ENCODE data around the gene DOCK10. TPM values are rescaled to one million over a fixed set of nuclear protein-coding genes. Genes with fewer than 3 reads are reported as not detected.

DOCK10 gene
- total and polyA plus RNA-seq, 2 donors (not counting 1 experiment from before 2014, with no cell fraction given), result 49.5 to 139 TPM

- CTCF ChIA-PET, result no interaction called here
- no peak overlapping the region for H3K4me3 ChIP-seq (ENCODE audit: control extremely low read depth in 1 of 5, extremely low read depth in 1 of 5, insufficient read depth in 1 of 5, low read depth in 2 of 5, low read length in 4 of 5)
- Mint-ChIP-seq H3K27me3 (peaks cover 17% of the 10 kb centered on the region), H3K4me1 (no peaks in the 10 kb centered on the region), H3K4me3 (no peak overlapping the region), H3K9me3 (ENCODE audit: insufficient read depth) (no peaks in the 10 kb centered on the region), H3K27ac (no peak overlapping the region)
- WGBS (ENCODE audit: insufficient coverage), result 83% methylated on average over 3 of the region's 3 CpGs
- no peak overlapping the region for H3K4me2 ChIP-seq (replicated peaks; ENCODE audit: low read depth, low read length, poor library complexity, severe bottlenecking)
- intact Hi-C loops (cut with micrococcal nuclease), result no loop called here
- H2AFZ ChIP-seq (ENCODE audit: insufficient read depth, low read depth, low read length, poor library complexity, severe bottlenecking), result no peak overlapping the region
- DNase-seq, result no peak
- no peak for TF ChIP-seq EZH2 (IDR thresholded peaks at IDR 0.05; ENCODE audit: borderline replicate concordance, insufficient read depth, low read depth, low read length, poor library complexity, severe bottlenecking)
- no peak for TF ChIP-seq CTCF (IDR thresholded peaks at IDR 0.05)
- no peaks in the 10 kb centered on the region for H3K79me2 ChIP-seq (ENCODE audit: control insufficient read depth, insufficient read depth, low read length)
- H3K9ac ChIP-seq (ENCODE audit: low read length), result no peak overlapping the region
- H3K27me3 ChIP-seq (replicated peaks in 1 of 4; ENCODE audit: control extremely low read depth in 1 of 4, control insufficient read depth in 3 of 4, insufficient read depth in 4 of 4, low read length in 3 of 4), result no peaks in the 10 kb centered on the region
- H3K4me1 ChIP-seq (ENCODE audit: control insufficient read depth in 2 of 2, insufficient read depth in 2 of 2, low read length in 2 of 2), result no peaks in the 10 kb centered on the region
- H3K9me3 ChIP-seq (ENCODE audit: control extremely low read depth in 1 of 3, control insufficient read depth in 2 of 3, insufficient read depth in 1 of 3, low read length in 2 of 3), result no peaks in the 10 kb centered on the region
- POLR2A ChIA-PET, result no interaction called here
- ATAC-seq (ENCODE audit: low read depth), result no peak
- H4K20me1 ChIP-seq (ENCODE audit: control insufficient read depth, insufficient read depth, low read length, poor library complexity, severe bottlenecking), result no peaks in the 10 kb centered on the region
- H3K27ac ChIP-seq (ENCODE audit: low read length in 2 of 2), result no peak overlapping the region
- H3K36me3 ChIP-seq (replicated peaks in 1 of 2; ENCODE audit: control extremely low read depth in 1 of 2, control insufficient read depth in 1 of 2, extremely low read depth in 1 of 2, insufficient read depth in 2 of 2, low read length in 1 of 2), result no peaks in the 10 kb centered on the region
Observed at GRCh38 chr2:225083276-225083675, 41.0 kb upstream of the DOCK10 start.

- no peaks in the 10 kb centered on the region for H3K4me1 ChIP-seq (ENCODE audit: control insufficient read depth in 2 of 2, insufficient read depth in 2 of 2, low read length in 2 of 2)
- H3K27me3 ChIP-seq (replicated peaks in 1 of 4; ENCODE audit: control extremely low read depth in 1 of 4, control insufficient read depth in 3 of 4, insufficient read depth in 4 of 4, low read length in 3 of 4), result no peaks in the 10 kb centered on the region
- POLR2A ChIA-PET, result no interaction called here
- H3K9me3 Mint-ChIP-seq (ENCODE audit: insufficient read depth), result no peaks in the 10 kb centered on the region
- no peak overlapping the region for H3K4me3 ChIP-seq (ENCODE audit: control extremely low read depth in 1 of 5, extremely low read depth in 1 of 5, insufficient read depth in 1 of 5, low read depth in 2 of 5, low read length in 4 of 5)
- H3K4me1 Mint-ChIP-seq, result no peaks in the 10 kb centered on the region
- H3K9ac ChIP-seq (ENCODE audit: low read length), result no peak overlapping the region
- DNase-seq (no peak), ATAC-seq (ENCODE audit: low read depth) (no peak)
- no peak overlapping the region for H3K4me2 ChIP-seq (replicated peaks; ENCODE audit: low read depth, low read length, poor library complexity, severe bottlenecking)
- intact Hi-C loops (cut with micrococcal nuclease), result no loop called here
- no peaks in the 10 kb centered on the region for H4K20me1 ChIP-seq (ENCODE audit: control insufficient read depth, insufficient read depth, low read length, poor library complexity, severe bottlenecking)
- TF ChIP-seq EZH2 (IDR thresholded peaks at IDR 0.05; ENCODE audit: borderline replicate concordance, insufficient read depth, low read depth, low read length, poor library complexity, severe bottlenecking) (no peak), CTCF (IDR thresholded peaks at IDR 0.05) (no peak)
- CTCF ChIA-PET, result no interaction called here
- no peaks in the 10 kb centered on the region for H3K36me3 ChIP-seq (replicated peaks in 1 of 2; ENCODE audit: control extremely low read depth in 1 of 2, control insufficient read depth in 1 of 2, extremely low read depth in 1 of 2, insufficient read depth in 2 of 2, low read length in 1 of 2)
- H3K27ac ChIP-seq (ENCODE audit: low read length in 2 of 2), result no peak overlapping the region
- no peaks in the 10 kb centered on the region for H3K79me2 ChIP-seq (ENCODE audit: control insufficient read depth, insufficient read depth, low read length)
- no peak overlapping the region for H2AFZ ChIP-seq (ENCODE audit: insufficient read depth, low read depth, low read length, poor library complexity, severe bottlenecking)
- H3K9me3 ChIP-seq (ENCODE audit: control extremely low read depth in 1 of 3, control insufficient read depth in 2 of 3, insufficient read depth in 1 of 3, low read length in 2 of 3), result no peaks in the 10 kb centered on the region
- H3K4me3 Mint-ChIP-seq, result no peak overlapping the region
- no peak overlapping the region for H3K27ac Mint-ChIP-seq
- peaks cover 20% of the 10 kb centered on the region for H3K27me3 Mint-ChIP-seq
Observed at GRCh38 chr2:225076125-225076524, 33.9 kb upstream of the DOCK10 start.
